Motor neuron (in vitro differentiated cells): ENCODE results near the gene TMED10. TPM values are rescaled to one million over a fixed set of nuclear protein-coding genes. Genes with fewer than 3 reads are reported as not detected.

ENCODE experiments used
- ATAC-seq, 8 experiments: fragments of 200-7000 bp; cut with Tn5 transposase; replicated peaks in 6 of 8; 2 replicates each; pipeline ENCODE4 v1.8.0; 2021; ENCODE audit warnings: mild to moderate bottlenecking in 8 of 8, moderate library complexity in 8 of 8
- H3K27ac ChIP-seq, 2 donors: fragments of 250-450 bp; sonication (Bioruptor Pico); 2 replicates each; pipeline ENCODE4 v1.9.0; 2021; ENCODE audit warnings: antibody characterized with exemption in 2 of 2, mild to moderate bottlenecking in 2 of 2, moderate library complexity in 1 of 2
- H3K4me1 ChIP-seq, 2 donors: fragments of 250-450 bp; sonication (Bioruptor Pico); replicated peaks in 1 of 2; 2 replicates each; pipeline ENCODE4 v1.6.1; 2021; ENCODE audit warnings: antibody characterized with exemption in 2 of 2, mild to moderate bottlenecking in 2 of 2, moderate library complexity in 1 of 2
- H3K4me3 ChIP-seq, 5 donors: fragments of 250-450 bp; sonication (Bioruptor Pico); 2 replicates each; pipeline ENCODE4 v1.9.0; 2021; ENCODE audit warnings: antibody characterized with exemption in 5 of 5, mild to moderate bottlenecking in 5 of 5, moderate library complexity in 4 of 5
- WGBS, 10 experiments: fragments of 450-650 bp; shearing (Covaris generic); methylation state at CpG; one replicate each; pipeline ENCODE4 v1.0.0; 2022; 5-methylcytosine and 5-hydroxymethylcytosine counted together
- in situ Hi-C, 9 experiments: fragments of 400-800 bp; cut with MboI; loops; one replicate each; pipeline ENCODE4 v1.15.0; 2021; ENCODE audit warnings: low sequenced_read_pairs in 9 of 9, low pct_unique_long_range_greater_than_20kb in 2 of 9; ENCODE audit not compliant: unreplicated experiment in 9 of 9
- total RNA-seq, 8 experiments: library from RNA; unstranded; fragments of 300-600 nt; gene quantifications; 2 replicates each; pipeline versions ENCODE4 v1.2.3 to v1.2.4, GENCODE V29; 2022

Gene TMED10
- total RNA-seq, 8 experiments from 2014 or later = 76.0 to 299 (median 119) TPM

GRCh38 chr14:75088153-75088552 lies 88.3 kb downstream of the TMED10 start:
- in situ Hi-C loops = loop anchor here in 4 of 9 experiments (25.0 kb wide), 2 partner anchors 151 to 176 kb away; partner anchors contain the start of gene RPS6KL1 (in 3 of the 4)

DNA sequence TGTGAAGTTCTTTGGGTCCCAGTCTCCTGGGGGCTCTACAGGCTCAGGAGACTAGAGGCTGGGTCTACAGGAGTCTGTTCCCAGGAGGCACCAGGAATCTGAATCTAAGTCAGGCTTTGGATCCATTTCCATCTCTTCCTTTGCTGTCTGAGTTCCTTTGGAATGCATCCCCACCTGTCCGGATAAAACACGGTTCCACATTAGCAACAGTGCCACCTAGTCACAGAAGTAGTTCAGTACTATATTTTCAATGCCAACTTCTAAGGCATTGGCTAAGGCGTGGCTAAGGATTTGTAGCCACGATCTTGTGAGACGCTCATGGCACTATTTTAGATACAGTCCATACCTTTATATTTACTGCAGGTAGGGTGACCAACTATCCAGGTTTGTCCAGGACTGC lies 91.9 kb downstream of the TMED10 start:
- no peak overlapping the region for H3K4me3 ChIP-seq
- H3K27ac ChIP-seq = no peak overlapping the region
- no peak for ATAC-seq
- 40 to 100% (median 91%) methylated on average over 1 to 5 of the region's 5 CpGs; no CpG with 5 or more reads in 2 of the 10 experiments for WGBS, 10 experiments
- in situ Hi-C loops = loop anchor here in 4 of 9 experiments (25.0 kb wide), 2 partner anchors 147 to 172 kb away; partner anchors contain the start of gene RPS6KL1 (in 3 of the 4)
- H3K4me1 ChIP-seq = no peaks in the 10 kb centered on the region

More at GRCh38 chr14:75088153-75088552, 88.3 kb downstream of the TMED10 start:
- no peak for ATAC-seq
- WGBS, 10 experiments = 60 to 100% (median 78%) methylated on average over 1 to 2 of the region's 2 CpGs; no CpG with 5 or more reads in 2 of the 10 experiments
- H3K27ac ChIP-seq = no peak overlapping the region
- no peak overlapping the region for H3K4me3 ChIP-seq
- no peaks in the 10 kb centered on the region for H3K4me1 ChIP-seq

DNA sequence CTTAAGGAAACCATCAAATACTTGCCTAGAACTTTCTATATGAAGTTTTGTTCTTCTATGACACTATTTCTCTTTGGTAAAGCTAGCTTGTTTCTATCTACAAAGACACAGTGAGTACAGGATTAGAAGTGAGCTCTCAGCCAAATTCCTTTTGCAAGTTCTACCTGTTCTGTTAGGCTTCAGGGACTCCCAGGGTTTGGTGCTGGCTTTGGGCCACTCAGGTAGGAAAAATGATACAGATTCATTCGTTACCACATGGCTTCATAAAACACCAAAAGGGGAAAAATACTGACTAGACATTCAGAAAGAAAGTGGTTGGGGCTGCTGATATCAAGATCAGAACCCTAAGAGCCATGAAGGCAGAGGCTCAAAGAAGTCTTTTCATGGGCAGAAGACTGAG lies 93.1 kb downstream of the TMED10 start:
- no peak overlapping the region for H3K4me3 ChIP-seq
- in situ Hi-C loops = loop anchor here in 4 of 9 experiments (25.0 kb wide), 2 partner anchors 146 to 171 kb away; partner anchors contain the start of gene RPS6KL1 (in 3 of the 4)
- no peak for ATAC-seq
- 100% methylated on average over 1 of the region's 1 CpG; no CpG with 5 or more reads in 5 of the 10 experiments for WGBS, 10 experiments
- no peaks in the 10 kb centered on the region for H3K4me1 ChIP-seq
- no peak overlapping the region for H3K27ac ChIP-seq

GRCh38 chr14:75081660-75082229 lies 94.7 kb downstream of the TMED10 start:
- 20 to 100% (median 91%) methylated on average over 1 to 2 of the region's 2 CpGs; no CpG with 5 or more reads in 2 of the 10 experiments for WGBS, 10 experiments
- no peaks in the 10 kb centered on the region for H3K4me1 ChIP-seq
- peak in 1 of 8 experiments; percentile 39 for ATAC-seq
- in situ Hi-C loops = loop anchor here in 4 of 9 experiments (25.0 kb wide), 2 partner anchors 144 to 169 kb away; partner anchors contain the start of gene RPS6KL1 (in 3 of the 4)
- no peak overlapping the region for H3K4me3 ChIP-seq
- H3K27ac ChIP-seq = no peak overlapping the region

Other genes with a start within 250 kb of the TMED10 start
- 10 to 100 TPM in 2 of 8 experiments, 1 to 10 TPM in 5, under 1 TPM in 1; 0.31 to 36.6 (median 3.2) TPM for gene PGF, start 221.0 kb downstream of the TMED10 start, total RNA-seq
- 10 to 100 TPM; 26.3 to 40.3 (median 32.9) TPM for gene EIF2B2, start 173.7 kb downstream of the TMED10 start, total RNA-seq
- 10 to 100 TPM; 12.2 to 37.4 (median 21.3) TPM for gene MLH3, start 125.1 kb downstream of the TMED10 start, total RNA-seq
- 10 to 100 TPM; 31.8 to 63.1 (median 39.4) TPM for gene ACYP1, start 112.6 kb downstream of the TMED10 start, total RNA-seq
- gene ZC2HC1C, start 107.0 kb downstream of the TMED10 start, total RNA-seq = 1 to 10 TPM; 1.6 to 9.3 (median 3.2) TPM
- 10 to 100 TPM; 16.0 to 83.2 (median 23.6) TPM for gene NEK9, start 49.6 kb downstream of the TMED10 start, total RNA-seq
- gene FOS, start 102.2 kb upstream of the TMED10 start, total RNA-seq = 100 to 1,000 TPM in 1 of 8 experiments, 10 to 100 TPM in 6, 1 to 10 TPM in 1; 8.7 to 102 (median 52.9) TPM